Measurements from ENCODE around the gene MAGI1.

The MAGI1 gene

GRCh38 chr3:65605876-65606432 lies 432.8 kb downstream of the MAGI1 start:
- peak; percentile 36 for DNase-seq

GRCh38 chr3:65604863-65605526 lies 433.7 kb downstream of the MAGI1 start:
- peak; percentile 51 for DNase-seq

- no peak for DNase-seq
These were observed 435.1 kb downstream of the MAGI1 start for GRCh38 chr3:65603631-65604030.

GRCh38 chr3:65600888-65601287 lies 437.8 kb downstream of the MAGI1 start:
- no peak for DNase-seq

GRCh38 chr3:65597952-65598413 lies 440.7 kb downstream of the MAGI1 start:
- no peak for DNase-seq

GRCh38 chr3:65597226-65597951 lies 441.3 kb downstream of the MAGI1 start:
- no peak for DNase-seq

- no peak for DNase-seq
These were observed 442.0 kb downstream of the MAGI1 start for GRCh38 chr3:65596571-65597225.

- DNase-seq: no peak
These were observed 442.8 kb downstream of the MAGI1 start for GRCh38 chr3:65596029-65596300.

- DNase-seq: no peak
These were observed 443.3 kb downstream of the MAGI1 start for GRCh38 chr3:65595222-65596028.

- DNase-seq: no peak
These were observed 444.7 kb downstream of the MAGI1 start for GRCh38 chr3:65593780-65594752.

- DNase-seq: no peak
These were observed 447.4 kb downstream of the MAGI1 start for GRCh38 chr3:65591313-65591712.

- DNase-seq: no peak
These were observed 449.8 kb downstream of the MAGI1 start for GRCh38 chr3:65588884-65589283.

- DNase-seq: no peak
These were observed 450.9 kb downstream of the MAGI1 start for GRCh38 chr3:65587650-65588439.

GRCh38 chr3:65584913-65585312 lies 453.8 kb downstream of the MAGI1 start:
- peak; percentile 41 for DNase-seq

GRCh38 chr3:65584002-65584401 lies 454.7 kb downstream of the MAGI1 start:
- DNase-seq: no peak

GRCh38 chr3:65583188-65583587 lies 455.5 kb downstream of the MAGI1 start:
- no peak for DNase-seq

- DNase-seq: no peak
These were observed 456.6 kb downstream of the MAGI1 start for GRCh38 chr3:65582012-65582717.

GRCh38 chr3:65581313-65581712 lies 457.4 kb downstream of the MAGI1 start:
- no peak for DNase-seq

- DNase-seq: no peak
These were observed 459.9 kb downstream of the MAGI1 start for GRCh38 chr3:65578861-65579260.

GRCh38 chr3:65577843-65578430 lies 460.8 kb downstream of the MAGI1 start:
- DNase-seq: no peak
